ENCODE measurements around the gene FUT3. TPM values are rescaled to one million over a fixed set of nuclear protein-coding genes. Genes with fewer than 3 reads are reported as not detected.

Gene FUT3
- total RNA-seq, 1 donor from 2014 or later: 20.9 TPM

DNA sequence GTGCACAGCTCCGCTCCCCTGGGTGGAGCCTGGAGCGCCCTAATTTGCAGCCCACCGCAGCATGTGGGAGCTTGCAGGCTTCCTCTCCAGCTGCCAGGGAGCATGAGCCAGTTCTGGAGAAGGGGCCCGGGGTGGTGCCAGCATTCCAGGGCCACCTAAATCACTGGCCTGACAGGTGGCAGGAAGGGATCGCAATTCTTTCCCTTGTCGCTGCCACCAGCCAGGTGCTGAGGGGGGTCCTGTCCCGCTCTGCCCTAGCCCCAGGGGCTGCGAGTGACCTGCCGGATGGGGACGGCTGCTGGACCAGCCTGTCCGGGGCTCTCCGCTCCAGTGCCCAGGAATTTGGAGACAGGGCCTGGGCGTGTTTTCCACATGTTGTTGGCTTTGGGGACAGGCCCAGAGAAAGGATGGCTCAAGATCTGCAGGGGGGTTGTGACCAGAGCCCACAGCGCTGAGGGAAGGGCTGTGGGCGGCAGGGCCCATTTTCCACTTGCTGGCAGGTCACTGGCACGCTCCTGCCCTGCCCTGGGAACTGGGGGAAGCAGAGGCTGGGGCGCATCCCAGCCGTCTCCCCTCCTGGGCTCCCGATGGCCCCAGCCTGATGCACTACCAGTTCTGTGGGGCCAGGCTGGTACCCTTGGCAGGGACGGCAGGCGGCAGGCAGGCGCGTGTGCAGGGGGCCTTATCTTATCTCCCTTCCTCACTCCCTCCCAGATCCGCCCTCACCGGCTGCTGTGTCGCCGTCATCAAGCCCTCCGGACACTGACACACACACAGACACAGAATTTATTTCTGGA, 42.9 kb upstream of the FUT3 start:
- H3K27me3 ChIP-seq: no peaks in the 10 kb centered on the region
- H3K4me3 ChIP-seq: no peak overlapping the region
- intact Hi-C loops (cut with DNase I): loop anchor here (5.0 kb wide), 1 partner anchor 87 kb away; the partner anchor contains the start of gene NRTN
- TF ChIP-seq POLR2AphosphoS5 (IDR thresholded peaks at IDR 0.05; ENCODE audit: insufficient read depth in 1 of 2, low read depth in 1 of 2): no peak
- TF ChIP-seq, protein P1, sequence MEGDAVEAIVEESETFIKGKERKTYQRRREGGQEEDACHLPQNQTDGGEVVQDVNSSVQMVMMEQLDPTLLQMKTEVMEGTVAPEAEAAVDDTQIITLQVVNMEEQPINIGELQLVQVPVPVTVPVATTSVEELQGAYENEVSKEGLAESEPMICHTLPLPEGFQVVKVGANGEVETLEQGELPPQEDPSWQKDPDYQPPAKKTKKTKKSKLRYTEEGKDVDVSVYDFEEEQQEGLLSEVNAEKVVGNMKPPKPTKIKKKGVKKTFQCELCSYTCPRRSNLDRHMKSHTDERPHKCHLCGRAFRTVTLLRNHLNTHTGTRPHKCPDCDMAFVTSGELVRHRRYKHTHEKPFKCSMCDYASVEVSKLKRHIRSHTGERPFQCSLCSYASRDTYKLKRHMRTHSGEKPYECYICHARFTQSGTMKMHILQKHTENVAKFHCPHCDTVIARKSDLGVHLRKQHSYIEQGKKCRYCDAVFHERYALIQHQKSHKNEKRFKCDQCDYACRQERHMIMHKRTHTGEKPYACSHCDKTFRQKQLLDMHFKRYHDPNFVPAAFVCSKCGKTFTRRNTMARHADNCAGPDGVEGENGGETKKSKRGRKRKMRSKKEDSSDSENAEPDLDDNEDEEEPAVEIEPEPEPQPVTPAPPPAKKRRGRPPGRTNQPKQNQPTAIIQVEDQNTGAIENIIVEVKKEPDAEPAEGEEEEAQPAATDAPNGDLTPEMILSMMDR (IDR thresholded peaks at IDR 0.05): no peak
- no peak for TF ChIP-seq POLR2A (IDR thresholded peaks at IDR 0.05)
- no peak overlapping the region for H3K27ac ChIP-seq
- peaks cover 17% of the 10 kb centered on the region for H3K4me1 ChIP-seq
- no peaks in the 10 kb centered on the region for H3K9me3 ChIP-seq
- peaks cover 0 to 23% of the 10 kb centered on the region in 2 donors for H3K36me3 ChIP-seq
- DNase-seq (ENCODE audit: extremely low spot score in 2 of 2): no peak

DNA sequence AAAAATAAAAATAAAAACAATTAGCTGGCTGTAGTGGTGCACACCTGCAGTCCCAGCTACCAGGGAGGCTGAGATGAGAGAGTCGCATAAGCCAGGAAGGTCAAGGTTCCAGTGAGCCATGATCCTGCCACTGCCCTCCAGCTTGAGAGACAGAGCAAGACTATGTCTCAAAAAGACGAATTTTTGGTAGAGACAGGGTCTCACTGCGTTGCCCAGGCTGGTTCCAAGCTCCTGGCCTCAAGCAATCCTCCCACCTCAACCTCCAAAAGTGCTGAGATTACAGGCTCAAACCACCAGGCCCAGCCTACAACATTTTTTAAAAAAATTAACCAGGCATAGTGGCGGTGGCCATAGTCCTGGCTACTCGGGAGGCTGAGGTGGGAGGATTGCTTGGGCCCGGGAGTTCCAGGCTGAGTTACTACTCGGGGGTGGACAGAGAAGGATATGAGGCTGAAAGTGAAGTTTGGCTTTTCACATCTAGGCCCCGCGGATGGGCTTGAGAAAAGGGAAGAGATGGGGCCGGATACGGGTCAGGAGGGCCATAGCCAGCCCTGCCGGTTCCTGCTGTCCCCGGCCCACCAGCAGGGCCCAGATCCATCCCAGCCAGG, 42.2 kb upstream of the FUT3 start:
- intact Hi-C loops (cut with DNase I): loop anchor here (5.0 kb wide), 1 partner anchor 86 kb away; the partner anchor contains the start of gene NRTN
- H3K4me1 ChIP-seq: peaks cover 17% of the 10 kb centered on the region

DNA sequence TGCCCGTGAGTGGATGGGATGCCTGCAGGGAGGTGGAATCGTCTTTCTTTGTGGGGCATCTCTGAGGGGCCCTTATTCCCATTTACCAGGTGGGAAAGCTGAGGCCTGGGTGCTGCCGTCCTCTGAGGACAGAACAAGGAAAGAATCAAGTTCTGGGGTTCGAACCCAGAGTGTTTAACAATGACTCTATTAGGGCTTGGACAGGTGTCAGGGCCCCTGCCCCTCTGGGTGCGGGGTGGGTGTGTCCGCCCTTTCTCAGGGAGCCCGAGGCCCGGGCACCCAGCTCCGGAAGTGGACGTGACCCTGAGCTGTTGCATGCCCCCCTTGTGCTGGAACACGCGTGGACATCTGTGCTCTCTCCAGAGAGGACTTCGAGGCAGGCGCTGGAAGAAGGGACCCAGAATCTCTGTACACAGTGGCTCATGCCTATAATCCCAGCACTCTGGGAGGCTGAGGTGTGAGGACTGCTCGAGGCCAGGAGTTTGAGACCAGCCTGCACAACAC, 41.6 kb upstream of the FUT3 start:
- no peak overlapping the region for H3K27ac ChIP-seq
- peaks cover 0 to 23% of the 10 kb centered on the region in 2 donors for H3K36me3 ChIP-seq
- no peak overlapping the region for H3K4me3 ChIP-seq
- DNase-seq (ENCODE audit: extremely low spot score in 2 of 2): no peak
- no peak for TF ChIP-seq POLR2A (IDR thresholded peaks at IDR 0.05)
- no peak for TF ChIP-seq POLR2AphosphoS5 (IDR thresholded peaks at IDR 0.05; ENCODE audit: insufficient read depth in 1 of 2, low read depth in 1 of 2)
- TF ChIP-seq, protein P1 (IDR thresholded peaks at IDR 0.05): no peak
- H3K9me3 ChIP-seq: no peaks in the 10 kb centered on the region
- intact Hi-C loops (cut with DNase I): loop anchor here (5.0 kb wide), 1 partner anchor 86 kb away; the partner anchor contains the start of gene NRTN
- H3K4me1 ChIP-seq: peaks cover 17% of the 10 kb centered on the region
- H3K27me3 ChIP-seq: no peaks in the 10 kb centered on the region

More for the DNA sequence above, 42.2 kb upstream of the FUT3 start:
- H3K36me3 ChIP-seq: peaks cover 0 to 23% of the 10 kb centered on the region in 2 donors
- TF ChIP-seq POLR2AphosphoS5 (IDR thresholded peaks at IDR 0.05; ENCODE audit: insufficient read depth in 1 of 2, low read depth in 1 of 2): no peak
- TF ChIP-seq, protein P1 (IDR thresholded peaks at IDR 0.05): no peak
- no peak for TF ChIP-seq POLR2A (IDR thresholded peaks at IDR 0.05)
- no peaks in the 10 kb centered on the region for H3K27me3 ChIP-seq
- H3K27ac ChIP-seq: no peak overlapping the region
- no peaks in the 10 kb centered on the region for H3K9me3 ChIP-seq
- H3K4me3 ChIP-seq: no peak overlapping the region
- DNase-seq (ENCODE audit: extremely low spot score in 2 of 2): no peak

DNA sequence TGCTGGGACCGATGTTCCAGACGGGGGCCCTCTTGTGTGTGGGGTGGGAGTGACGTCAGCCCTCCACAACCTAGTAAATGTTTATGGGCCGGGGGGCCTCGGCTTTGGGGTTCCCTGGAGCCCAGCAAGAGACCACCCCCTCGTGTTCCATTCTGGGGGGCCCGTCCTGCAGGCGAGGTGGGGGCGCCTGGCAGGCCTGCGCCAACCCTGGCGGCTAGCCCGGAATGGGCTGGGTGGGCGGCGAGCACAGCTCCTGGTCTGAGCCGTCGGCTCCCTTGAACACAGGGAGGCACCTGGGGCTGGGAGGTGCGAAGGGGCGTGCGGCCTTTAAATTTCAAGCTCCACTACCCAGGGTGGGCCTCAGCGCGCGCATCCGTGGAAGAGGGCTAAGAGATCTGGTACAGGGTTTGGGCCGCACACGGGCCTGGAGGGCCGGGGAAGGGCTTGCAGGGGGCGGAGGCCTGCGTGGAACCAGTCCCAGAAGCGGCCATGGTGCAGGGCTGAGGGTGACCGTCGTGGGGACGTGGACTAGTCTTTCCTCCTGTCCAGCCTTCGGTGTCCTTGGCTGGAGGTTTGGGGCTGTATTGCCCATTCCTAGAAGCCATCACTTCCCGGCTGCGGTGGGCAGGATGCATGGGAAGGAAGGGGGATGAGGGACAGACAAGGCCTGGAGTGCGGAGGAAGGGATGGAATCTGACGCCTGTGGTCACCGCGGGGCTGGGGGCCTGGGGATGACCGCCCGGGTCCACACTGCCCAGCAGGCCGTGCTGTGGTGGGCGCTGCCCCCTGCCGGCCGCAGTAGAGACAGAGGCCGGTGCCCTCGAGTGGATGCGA, 40.9 kb upstream of the FUT3 start:
- no peak for DNase-seq (ENCODE audit: extremely low spot score in 2 of 2)
- peaks cover 0 to 23% of the 10 kb centered on the region in 2 donors for H3K36me3 ChIP-seq
- no peak overlapping the region for H3K4me3 ChIP-seq
- no peaks in the 10 kb centered on the region for H3K27me3 ChIP-seq
- TF ChIP-seq, protein P1 (IDR thresholded peaks at IDR 0.05): peak in 2 of 3 experiments; percentile 14 to 45
- TF ChIP-seq POLR2A (IDR thresholded peaks at IDR 0.05) (no peak), POLR2AphosphoS5 (IDR thresholded peaks at IDR 0.05; ENCODE audit: insufficient read depth in 1 of 2, low read depth in 1 of 2) (peak in 1 of 2 donors; percentile 22)
- H3K9me3 ChIP-seq: no peaks in the 10 kb centered on the region
- no peak overlapping the region for H3K27ac ChIP-seq
- peaks cover 17% of the 10 kb centered on the region for H3K4me1 ChIP-seq
- intact Hi-C loops (cut with DNase I): loop anchor here (5.0 kb wide), 1 partner anchor 85 kb away; the partner anchor contains the start of gene NRTN

Data from vagina (tissue), 2 donors.